K562 (cell line): ENCODE measurements around the gene YTHDC2. TPM values are rescaled to one million over a fixed set of nuclear protein-coding genes. Genes with fewer than 3 reads are reported as not detected.
"Not testable (repeated sequence)": the region's sequence is repeated elsewhere in the genome, so short reads cannot be mapped to it uniquely, and the experiment has no call there.

Experiments
- ATAC-seq: fragments of 200-7000 bp; cut with Tn5 transposase; 3 replicates; pipeline ENCODE4 v1.9.1; 2020; ENCODE audit warnings: moderate library complexity
- BruUV-seq: library from RNA; stranded (reverse); fragments of 400-500 nt; replicated peaks from 2 replicates; lab custom pipeline; 2021; lab: Mats Ljungman, UMichigan
- CTCF ChIA-PET: fragments of 300-600 bp; formaldehyde crosslinking; extraction: SDS; loops from one replicate; lab custom pipeline; 2021; ENCODE audit warnings: low intra/inter-chr PET ratio; lab: Yijun Ruan, JAX
- POLR2A ChIA-PET: fragments of 300-600, 350-650 bp; sonication (Branson Sonifier 250); formaldehyde crosslinking; extraction: SDS; loops from one replicate; lab custom pipeline; 2021; ENCODE audit warnings: antibody characterized with exemption, inconsistent platforms; lab: Yijun Ruan, JAX
- DNase-seq, 4 experiments: peaks; one replicate each; pipeline versions ENCODE4 v3.0.0 to v3.0.0-alpha.2; 2011 to 2018; ENCODE audit warnings: low spot score in 3 of 4, mixed read lengths in 3 of 4; ENCODE audit errors: extremely low read depth in 1 of 4
- FAIRE-seq: peaks from 2 replicates; lab custom pipeline; 2011; peaks lifted over from hg19 to GRCh38; lab: Jason Lieb, UNC
- H2AFZ ChIP-seq: 2 replicates; pipeline ENCODE4 v1.6.0; 2011; ENCODE audit warnings: low read depth, low read length, control low read depth, inconsistent platforms
- H3K27ac ChIP-seq: fragments of 200-600 bp; 3 replicates; pipeline ENCODE4 v1.8.0; 2011; ENCODE audit warnings: low read depth, mild to moderate bottlenecking, control low read depth, inconsistent platforms, low read length, moderate library complexity, mixed read lengths; ENCODE audit errors: extremely low read depth
- H3K27me3 ChIP-seq, 2 experiments: fragments of 300-600 bp in 1 of 2; 2 replicates in 1 of 2; 3 replicates in 1 of 2; pipeline versions ENCODE4 v1.6.0 to v1.8.0; 2011; ENCODE audit warnings: inconsistent platforms in 2 of 2, low read length in 2 of 2, mild to moderate bottlenecking in 1 of 2, mixed read lengths in 1 of 2, moderate library complexity in 1 of 2; ENCODE audit not compliant: control insufficient read depth in 2 of 2, insufficient read depth in 2 of 2
- H3K36me3 ChIP-seq: fragments of 300-600 bp; 3 replicates; pipeline ENCODE4 v1.8.0; 2011; ENCODE audit warnings: mild to moderate bottlenecking, low read length, inconsistent platforms; ENCODE audit not compliant: control insufficient read depth, insufficient read depth
- H3K4me1 ChIP-seq, 2 experiments: fragments of 200-600 bp in 1 of 2; replicated peaks in 1 of 2; 2 replicates in 1 of 2; 3 replicates in 1 of 2; pipeline versions ENCODE4 v1.5.1 to v1.8.0; 2011; ENCODE audit warnings: inconsistent platforms in 2 of 2, low read length in 2 of 2, mild to moderate bottlenecking in 1 of 2, mixed read lengths in 1 of 2, moderate library complexity in 1 of 2; ENCODE audit not compliant: control insufficient read depth in 2 of 2, insufficient read depth in 2 of 2
- H3K4me2 ChIP-seq: 2 replicates; pipeline ENCODE4 v1.6.1; 2011; ENCODE audit warnings: low read length, control low read depth, inconsistent platforms, mixed read lengths; ENCODE audit not compliant: insufficient read depth
- H3K4me3 ChIP-seq: fragments of 200-600 bp; sonication (generic), shearing (Covaris generic); 2 replicates; pipeline ENCODE4 v1.5.1; 2016; ENCODE audit warnings: control low read depth, inconsistent platforms
- H3K79me2 ChIP-seq: fragments of 200-600 bp; 3 replicates; pipeline ENCODE4 v1.8.0; 2011; ENCODE audit warnings: low read length, inconsistent platforms; ENCODE audit not compliant: control insufficient read depth, insufficient read depth
- H3K9ac ChIP-seq, 2 experiments: 2 replicates each; pipeline versions ENCODE4 v1.6.0 to v1.6.1; 2011; ENCODE audit warnings: low read depth in 2 of 2, low read length in 2 of 2, control low read depth in 1 of 2, inconsistent platforms in 1 of 2, mild to moderate bottlenecking in 1 of 2, mixed read lengths in 1 of 2; ENCODE audit not compliant: insufficient read depth in 1 of 2
- H3K9me1 ChIP-seq: one replicate; pipeline ENCODE4 v1.6.0; 2011; ENCODE audit warnings: inconsistent platforms, mild to moderate bottlenecking, low read length, moderate library complexity; ENCODE audit not compliant: control insufficient read depth, insufficient read depth
- H3K9me3 ChIP-seq: replicated peaks from 2 replicates; pipeline ENCODE4 v1.5.1; 2011; ENCODE audit warnings: low read depth, low read length, inconsistent platforms; ENCODE audit not compliant: control insufficient read depth, insufficient read depth
- H4K20me1 ChIP-seq: replicated peaks from 2 replicates; pipeline ENCODE4 v1.6.1; 2011; ENCODE audit warnings: low read length, inconsistent platforms, mixed read lengths; ENCODE audit not compliant: control insufficient read depth, insufficient read depth
- ARHGAP35 ChIP-seq: fragments of 450-650 bp; IDR thresholded peaks from 2 replicates; pipeline ENCODE4 v1.6.1; 2018; ENCODE audit not compliant: partially characterized antibody
- BRCA1 ChIP-seq, 2 experiments: fragments of 450-650 bp in 1 of 2; sonication (generic) in 1 of 2; formaldehyde crosslinking in 1 of 2; IDR thresholded peaks; 2 replicates each; pipeline versions ENCODE4 v1.5.0 to v1.6.1; 2017 to 2020; ENCODE audit warnings: mild to moderate bottlenecking in 1 of 2, missing genetic modification reagents in 1 of 2
- CHD1 ChIP-seq: fragments of 200-600 bp; sonication (generic); IDR thresholded peaks from one replicate; pipeline ENCODE4 v1.6.1; 2012; ENCODE audit warnings: mild to moderate bottlenecking, moderate library complexity, low read length, inconsistent platforms
- ETV1 ChIP-seq: fragments of 450-650 bp; conservative IDR thresholded peaks from 2 replicates; pipeline ENCODE4 v1.6.1; 2016; ENCODE audit warnings: missing genetic modification characterization, control low read depth, low read depth, missing compliant biosample characterization
- FOXA3 ChIP-seq, 2 experiments: fragments of 450-650 bp in 1 of 2; sonication (generic) in 1 of 2; formaldehyde crosslinking; IDR thresholded peaks in 1 of 2; conservative IDR thresholded peaks in 1 of 2; 2 replicates each; pipeline versions ENCODE4 v1.4.0 to v1.8.0; 2020 to 2022; ENCODE audit warnings: mild to moderate bottlenecking in 2 of 2, missing genetic modification reagents in 1 of 2
- HLTF ChIP-seq: fragments of 450-650 bp; IDR thresholded peaks from 2 replicates; pipeline ENCODE4 v1.6.1; 2016
- LEF1 ChIP-seq: fragments of 450-650 bp; IDR thresholded peaks from 2 replicates; pipeline ENCODE4 v1.6.1; 2016; ENCODE audit warnings: mild to moderate bottlenecking
- MLX ChIP-seq, 2 experiments: fragments of 450-650 bp in 1 of 2; sonication (generic) in 1 of 2; formaldehyde crosslinking; conservative IDR thresholded peaks; 2 replicates each; pipeline versions ENCODE4 v1.4.0 to v1.8.1; 2020 to 2022; ENCODE audit warnings: mild to moderate bottlenecking in 1 of 2, missing genetic modification reagents in 1 of 2
- NR4A1 ChIP-seq, 2 experiments: fragments of 250-450 bp in 1 of 2; fragments of 450-650 bp in 1 of 2; sonication (Bioruptor Pico) in 1 of 2; IDR thresholded peaks; 2 replicates each; pipeline versions ENCODE4 v1.4.0 to v1.6.1; 2016 to 2020; ENCODE audit warnings: mild to moderate bottlenecking in 2 of 2, missing compliant biosample characterization in 1 of 2, missing genetic modification characterization in 1 of 2, moderate library complexity in 1 of 2
- ZNF121 ChIP-seq: sonication (generic); formaldehyde crosslinking; conservative IDR thresholded peaks from 2 replicates; pipeline ENCODE4 v1.8.0; 2022; ENCODE audit warnings: missing genetic modification reagents
- WGBS: fragments of 100-300 bp; shearing (Covaris generic); methylation state at CpG from one replicate; pipeline ENCODE4 v1.1.6; 2016; ENCODE audit warnings: low coverage, mixed read lengths; ENCODE audit not compliant: insufficient coverage; ENCODE audit errors: missing lambda C conversion rate; 5-methylcytosine and 5-hydroxymethylcytosine counted together
- in situ Hi-C: fragments of 300-500 bp; cut with MboI; formaldehyde crosslinking; loops from 4 replicates; pipeline ENCODE4 v1.15.0; 2018; ENCODE audit warnings: inconsistent platforms, mixed read lengths
- intact Hi-C: fragments of 100-400 bp; cut with micrococcal nuclease; formaldehyde crosslinking; loops from 2 replicates; pipeline ENCODE4 v1.14.2; 2022
- polyA plus RNA-seq, 8 experiments: library from polyadenylated mRNA; depleted of rRNA in 4 of 8; stranded (reverse) in 5 of 8; unstranded in 3 of 8; fragments of >200 nt; fragmentation: Nextera tagmentation in 2 of 8; fragmentation: Illumina TruSeq in 1 of 8; extraction: Ambion mirVana in 2 of 8; extraction: Trizol in 1 of 8; gene quantifications; 2 replicates each; pipeline versions ENCODE4 v1.2.1 to v1.2.3, GENCODE V29; 2011 to 2014; ENCODE audit warnings: inconsistent platforms in 1 of 8, missing spikeins in 1 of 8
- total RNA-seq, 7 experiments: library from RNA; depleted of rRNA in 6 of 7; stranded (reverse); fragments of >200 nt in 6 of 7; fragmentation: Illumina TruSeq in 2 of 7; extraction: Trizol in 2 of 7; gene quantifications; 2 replicates each; pipeline versions ENCODE4 v1.2.1 to v1.2.3, GENCODE V29; 2011 to 2021; ENCODE audit warnings: low replicate concordance in 1 of 7

Gene YTHDC2
- total and polyA plus RNA-seq, 9 of the 15 experiments (the other 6 are each of a cell fraction or from before 2014, with no cell fraction given): 2.7 to 21.6 (median 15.9) TPM

GRCh38 chr5:113601423-113601822, 87.9 kb downstream of the YTHDC2 start:
- ChIA-PET CTCF (no interaction called here), POLR2A (interaction anchor here (0.7 kb wide), 1 partner anchor 134 kb away, joined by 3 read pairs; no protein-coding TSS in a partner anchor)
- no peaks in the 10 kb centered on the region for H4K20me1 ChIP-seq
- no peak for DNase-seq
- H3K36me3 ChIP-seq: no peaks in the 10 kb centered on the region; the same call in 2 of the 3 replicates
- H3K27me3 ChIP-seq: no peaks in the 10 kb centered on the region
- H3K4me1 ChIP-seq: no peaks in the 10 kb centered on the region; a peak in 2 of 5 replicates
- H2AFZ ChIP-seq: no peak overlapping the region
- FAIRE-seq: no peak
- H3K4me2 ChIP-seq: no peak overlapping the region
- no peak overlapping the region for H3K9ac ChIP-seq
- whole genome bisulfite sequencing: 0% methylated on average over 1 of the region's 1 CpG
- no peak for ATAC-seq
- BruUV-seq: no TSS peak
- no peak overlapping the region for H3K27ac ChIP-seq
- no peaks in the 10 kb centered on the region for H3K9me1 ChIP-seq
- TF ChIP-seq ARHGAP35 (no peak), HLTF (no peak), LEF1 (no peak), BRCA1 (IDR thresholded peaks at IDR 0.05) (no peak), BRCA1 (CRISPR knock-in tag; IDR thresholded peaks at IDR 0.05) (no peak), MLX (CRISPR knock-in tag; conservative IDR thresholded peaks at IDR 0.05) (no peak), FOXA3 (CRISPR knock-in tag; conservative IDR thresholded peaks at IDR 0.05 in 1 of 2, IDR thresholded peaks at IDR 0.05 in 1 of 2) (no peak), ETV1 (tag) (no peak), ZNF121 (CRISPR knock-in tag) (no peak), NR4A1 (CRISPR knock-in tag; IDR thresholded peaks at IDR 0.05) (no peak), NR4A1 (tag; IDR thresholded peaks at IDR 0.05) (no peak), CHD1 (no peak)
- intact Hi-C loops (loop anchor here (10.0 kb wide), 3 partner anchors 157 to 1047 kb away; no protein-coding TSS in a partner anchor), in situ Hi-C loops (no loop called here)
- no peaks in the 10 kb centered on the region for H3K79me2 ChIP-seq
- no peaks in the 10 kb centered on the region for H3K9me3 ChIP-seq
- H3K4me3 ChIP-seq: no peak overlapping the region

DNA sequence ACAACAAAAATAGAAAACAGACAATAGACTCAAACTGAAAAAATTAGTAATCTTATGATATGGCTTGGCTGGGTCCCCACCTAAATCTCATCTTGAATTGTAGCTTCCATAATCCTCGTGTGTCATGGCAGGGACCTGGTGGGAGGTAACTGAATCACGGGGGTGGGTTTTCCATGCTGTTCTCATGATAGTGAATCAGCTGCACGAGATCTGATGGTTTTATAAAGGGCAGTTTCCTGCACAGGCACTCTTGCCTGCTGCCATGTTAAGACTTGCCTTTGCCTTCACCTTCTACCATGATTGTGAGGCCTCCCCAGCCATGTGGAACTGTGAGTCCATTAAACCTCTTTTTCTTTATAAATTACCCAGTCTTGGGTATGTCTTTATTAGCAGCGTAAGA, 89.8 kb downstream of the YTHDC2 start:
- WGBS: 8% methylated on average over 4 of the region's 4 CpGs
- DNase-seq, ATAC-seq, H3K9me3 ChIP-seq, H3K4me3 ChIP-seq, H3K27ac ChIP-seq, H2AFZ ChIP-seq, H3K4me1 ChIP-seq, H4K20me1 ChIP-seq, BruUV-seq, H3K36me3 ChIP-seq, POLR2A ChIA-PET, FAIRE-seq, H3K79me2 ChIP-seq, in situ Hi-C loops, H3K9ac ChIP-seq, CTCF ChIA-PET, H3K4me2 ChIP-seq, H3K9me1 ChIP-seq, H3K27me3 ChIP-seq: not testable (repeated sequence)
- intact Hi-C loops: loop anchor here (10.0 kb wide), 3 partner anchors 158 to 1048 kb away; no protein-coding TSS in a partner anchor
